GM19239 (cell line): ENCODE measurements around the gene ITGB2.

Experiments
- DNase-seq: peaks from one replicate; pipeline ENCODE4 v3.0.0; 2011; ENCODE audit warnings: low spot score; ENCODE audit not compliant: insufficient read length
- FAIRE-seq: peaks from 2 replicates; lab custom pipeline; 2011; peaks lifted over from hg19 to GRCh38; lab: Jason Lieb, UNC

The ITGB2 gene

GRCh38 chr21:44920694-44921604 lies at the start of gene ITGB2:
Gene ITGB2, minus strand, starts transcription at chr21:44920899. Its CDS starts 10,117 bp downstream, at chr21:44910782.
- peak; percentile 84 for FAIRE-seq
- no peak for DNase-seq

- DNase-seq: no peak
Measured at GRCh38 chr21:44969931-44970755, 49.4 kb upstream of the ITGB2 start.

GRCh38 chr21:44969066-44969670 lies 48.5 kb upstream of the ITGB2 start:
- no peak for FAIRE-seq

More at GRCh38 chr21:44969931-44970755, 49.4 kb upstream of the ITGB2 start:
- FAIRE-seq: no peak

GRCh38 chr21:44967082-44968047 lies 46.7 kb upstream of the ITGB2 start:
- DNase-seq: no peak
- no peak for FAIRE-seq

More at GRCh38 chr21:44969066-44969670, 48.5 kb upstream of the ITGB2 start:
- DNase-seq: no peak

- FAIRE-seq (no peak), DNase-seq (no peak)
Measured at GRCh38 chr21:44966135-44967081, 45.7 kb upstream of the ITGB2 start.

GRCh38 chr21:44965251-44966022 lies 44.7 kb upstream of the ITGB2 start:
- DNase-seq (no peak), FAIRE-seq (peak; percentile 47)

- FAIRE-seq: no peak
Measured at GRCh38 chr21:44964381-44964780, 43.7 kb upstream of the ITGB2 start.

GRCh38 chr21:44962403-44962966 lies 41.8 kb upstream of the ITGB2 start:
- no peak for DNase-seq
- FAIRE-seq: no peak

More at GRCh38 chr21:44964381-44964780, 43.7 kb upstream of the ITGB2 start:
- no peak for DNase-seq

GRCh38 chr21:44960141-44961092 lies 39.7 kb upstream of the ITGB2 start:
- DNase-seq (no peak), FAIRE-seq (no peak)

- DNase-seq (no peak), FAIRE-seq (no peak)
Measured at GRCh38 chr21:44959376-44960091, 38.8 kb upstream of the ITGB2 start.

- no peak for DNase-seq
- no peak for FAIRE-seq
Measured at GRCh38 chr21:44958471-44959191, 37.9 kb upstream of the ITGB2 start.

GRCh38 chr21:44957901-44958451 lies 37.3 kb upstream of the ITGB2 start:
- no peak for DNase-seq
- FAIRE-seq: no peak

- no peak for FAIRE-seq
- DNase-seq: no peak
Measured at GRCh38 chr21:44957047-44957831, 36.5 kb upstream of the ITGB2 start.
